ENCODE measurements around the gene PRSS27.
"Not testable (repeated sequence)": the region's sequence is repeated elsewhere in the genome, so short reads cannot be mapped to it uniquely, and the experiment has no call there.

Gene PRSS27

GRCh38 chr16:2686075-2686474 lies 33.9 kb downstream of the PRSS27 start:
- DNase-seq; in situ Hi-C loops (cut with MboI; ENCODE audit: low pct_unique_long_range_greater_than_20kb, low sequenced_read_pairs): not testable (repeated sequence)

DNA sequence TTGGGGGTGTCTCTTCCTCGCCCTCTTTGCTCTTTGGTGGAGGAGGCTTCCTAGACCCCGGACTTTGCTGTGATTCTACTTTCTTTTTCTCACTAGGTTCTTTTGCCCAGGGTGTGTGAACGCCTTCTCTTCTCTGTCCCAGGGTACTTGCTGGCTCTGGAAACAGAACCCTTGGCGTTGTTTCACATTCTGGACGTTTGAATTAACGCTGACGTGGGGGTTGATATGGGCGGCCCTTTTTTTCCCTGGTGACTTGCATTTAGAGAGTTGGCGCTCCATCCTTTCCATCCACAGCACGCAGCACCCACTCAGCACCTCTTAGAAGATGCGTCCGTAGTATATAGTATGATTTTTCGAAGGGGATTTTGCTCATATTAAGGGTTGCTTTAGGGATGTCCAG lies 37.0 kb downstream of the PRSS27 start:
- DNase-seq; in situ Hi-C loops (cut with MboI; ENCODE audit: low pct_unique_long_range_greater_than_20kb, low sequenced_read_pairs): not testable (repeated sequence)

DNA sequence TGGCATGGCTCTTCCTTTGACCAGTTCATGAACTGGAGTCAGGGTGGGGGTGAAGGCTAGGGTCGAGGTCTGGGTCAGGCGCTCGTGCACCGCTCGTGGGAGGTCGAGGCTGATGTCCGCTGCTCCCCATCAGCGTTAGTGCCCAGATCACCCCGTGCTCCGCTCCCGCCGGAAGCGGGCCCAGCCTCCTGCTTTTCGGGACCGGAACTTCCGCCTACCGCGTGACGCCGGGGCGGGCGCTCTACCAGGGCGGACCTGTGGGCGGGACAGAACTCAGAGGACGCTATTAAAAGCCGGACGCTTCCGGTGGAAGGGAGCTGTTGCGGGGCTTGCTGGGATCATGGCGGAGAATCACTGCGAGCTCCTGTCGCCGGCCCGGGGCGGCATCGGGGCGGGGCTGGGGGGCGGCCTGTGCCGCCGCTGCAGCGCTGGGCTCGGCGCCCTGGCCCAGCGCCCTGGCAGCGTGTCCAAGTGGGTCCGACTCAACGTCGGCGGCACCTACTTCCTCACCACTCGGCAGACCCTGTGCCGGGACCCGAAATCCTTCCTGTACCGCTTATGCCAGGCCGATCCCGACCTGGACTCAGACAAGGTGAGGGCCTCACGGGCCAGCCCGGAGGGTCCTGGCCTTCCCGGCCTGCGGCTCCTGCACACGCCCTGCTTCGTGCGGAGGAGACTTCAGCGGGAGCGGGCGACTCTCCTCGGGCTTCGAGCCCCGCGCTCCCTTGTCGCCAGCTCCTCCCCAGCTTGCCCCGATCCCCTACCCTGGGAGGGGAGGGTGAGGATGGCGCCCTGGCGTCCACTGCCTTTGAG lies 37.6 kb downstream of the PRSS27 start, which contains the start of gene KCTD5:
KCTD5 (plus strand) TSS at position 315 of the 813 bp plus-strand sequence; CDS start at position 341, 26 bp downstream.
- peak; percentile 95 for DNase-seq
- in situ Hi-C loops (cut with MboI; ENCODE audit: low pct_unique_long_range_greater_than_20kb, low sequenced_read_pairs): no loop called here

DNA sequence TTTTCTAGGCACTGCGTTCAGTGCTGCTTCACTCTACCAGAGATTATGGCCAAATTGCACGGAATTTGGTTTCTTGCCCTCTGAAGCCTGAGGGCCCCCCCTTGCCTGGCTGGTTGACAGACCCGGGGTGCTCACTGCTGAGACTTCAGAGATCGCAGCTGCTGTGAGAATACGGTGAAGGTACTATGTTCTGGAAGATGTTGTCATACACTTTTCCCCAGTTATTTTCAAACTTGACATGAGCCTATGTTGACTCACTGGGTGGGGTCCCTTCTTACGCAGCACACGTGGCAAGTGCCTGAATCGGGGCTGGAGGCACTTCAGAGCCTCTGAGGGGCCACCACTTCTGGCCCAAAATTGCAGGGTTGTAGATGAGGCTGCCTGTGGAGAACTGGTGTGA lies 39.7 kb downstream of the PRSS27 start:
- in situ Hi-C loops (cut with MboI; ENCODE audit: low pct_unique_long_range_greater_than_20kb, low sequenced_read_pairs): not testable (repeated sequence)

DNA sequence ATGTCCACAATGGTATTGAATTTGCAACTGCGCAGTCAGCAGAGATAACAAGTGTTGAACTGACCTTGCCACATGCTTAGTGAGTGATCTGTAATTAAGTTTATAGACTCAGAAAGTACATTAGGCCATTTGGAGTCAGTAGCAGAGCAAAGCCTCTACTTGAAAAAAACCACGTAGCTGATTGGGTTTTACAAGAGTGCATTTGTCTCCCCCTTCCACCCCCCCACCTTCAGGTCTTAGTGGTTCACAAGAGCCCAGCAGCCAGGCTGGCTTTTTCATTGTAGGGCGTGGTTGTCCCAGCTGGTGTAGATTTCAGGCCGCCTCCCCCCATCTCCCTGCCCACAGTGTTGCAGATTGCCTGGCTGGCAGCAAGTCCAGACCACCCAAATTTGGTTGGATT lies 40.1 kb downstream of the PRSS27 start:
- DNase-seq; in situ Hi-C loops (cut with MboI; ENCODE audit: low pct_unique_long_range_greater_than_20kb, low sequenced_read_pairs): not testable (repeated sequence)

More for the DNA sequence above, 39.7 kb downstream of the PRSS27 start:
- not testable (repeated sequence) for DNase-seq

DNA sequence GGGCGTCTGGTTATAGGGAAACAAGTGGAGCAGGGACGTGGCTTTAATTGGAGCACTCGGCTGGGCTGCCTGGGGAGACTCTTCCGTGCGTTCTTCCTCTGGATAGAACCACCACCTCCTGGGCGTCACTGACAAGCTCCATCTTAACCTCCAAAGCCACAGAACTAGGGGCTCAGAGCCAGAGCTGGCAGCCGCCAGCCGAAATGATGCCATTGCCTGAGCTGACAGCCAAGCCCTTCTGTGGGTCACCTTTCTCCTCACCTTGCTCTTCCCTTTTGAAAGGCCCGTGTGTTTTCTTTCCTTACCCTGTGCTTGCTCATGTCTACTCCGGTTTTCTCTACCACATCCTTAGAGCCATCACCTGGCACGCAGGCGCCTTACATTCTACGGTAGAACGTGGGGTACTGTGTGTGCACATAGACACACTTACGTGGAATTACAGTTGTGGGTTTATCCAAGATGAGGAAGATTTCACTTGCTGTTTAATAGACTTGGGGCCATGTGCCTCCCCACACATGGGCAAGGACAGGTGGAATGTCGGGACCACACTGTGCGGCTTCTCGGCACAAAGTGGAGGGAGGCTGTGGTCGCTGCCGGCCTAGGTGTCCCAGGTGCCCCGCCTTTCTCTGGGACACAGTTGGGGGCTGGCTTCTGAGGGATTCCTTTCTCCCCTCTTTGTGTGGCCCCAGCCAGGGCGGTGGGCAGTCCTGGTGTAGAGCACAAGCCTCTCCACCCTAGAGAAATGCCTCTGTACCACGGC lies 41.6 kb downstream of the PRSS27 start:
- DNase-seq; in situ Hi-C loops (cut with MboI; ENCODE audit: low pct_unique_long_range_greater_than_20kb, low sequenced_read_pairs): not testable (repeated sequence)

GRCh38 chr16:2676937-2677336 lies 43.1 kb downstream of the PRSS27 start:
- in situ Hi-C loops (cut with MboI; ENCODE audit: low pct_unique_long_range_greater_than_20kb, low sequenced_read_pairs); DNase-seq: not testable (repeated sequence)

DNA sequence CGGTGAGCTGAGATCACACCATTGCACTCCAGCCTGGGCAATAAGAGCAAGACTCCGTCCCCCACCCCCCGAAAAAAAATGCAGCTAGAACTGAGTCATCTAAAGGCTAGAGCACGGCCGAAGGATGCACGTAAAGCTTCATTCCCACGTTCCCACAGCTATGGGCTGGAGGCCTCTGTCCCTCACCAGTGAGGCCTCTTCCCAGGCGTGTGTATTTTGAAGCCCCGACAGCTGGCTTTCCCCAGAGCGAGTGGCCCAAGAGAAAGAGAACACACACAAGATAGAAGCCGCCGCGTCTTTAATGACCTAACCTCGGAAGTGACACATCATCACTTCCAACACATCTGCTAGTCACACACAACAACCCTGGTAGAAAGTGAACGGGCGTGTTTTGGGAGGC lies 44.3 kb downstream of the PRSS27 start:
- no peak for DNase-seq
- in situ Hi-C loops (cut with MboI; ENCODE audit: low pct_unique_long_range_greater_than_20kb, low sequenced_read_pairs): no loop called here

DNA sequence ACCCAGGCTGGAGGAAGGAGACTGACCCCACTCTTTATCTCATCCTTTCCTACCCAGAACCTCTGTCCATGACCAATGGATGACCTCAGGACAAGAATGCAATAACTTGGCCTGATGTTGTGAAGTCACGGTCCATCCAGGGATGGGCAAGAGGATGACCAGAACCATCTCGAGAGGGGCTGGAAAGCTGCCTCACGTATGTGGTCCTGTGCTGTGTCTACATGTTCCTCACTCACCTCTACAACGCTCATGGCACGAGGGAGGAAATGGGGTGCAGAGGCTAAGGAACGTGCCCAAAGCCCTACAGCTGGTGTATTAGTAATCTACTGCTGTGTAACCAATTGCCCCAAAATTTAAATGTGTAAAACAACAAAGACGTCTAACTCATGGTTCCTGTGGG lies 45.0 kb downstream of the PRSS27 start:
- in situ Hi-C loops (cut with MboI; ENCODE audit: low pct_unique_long_range_greater_than_20kb, low sequenced_read_pairs): no loop called here
- DNase-seq: no peak

DNA sequence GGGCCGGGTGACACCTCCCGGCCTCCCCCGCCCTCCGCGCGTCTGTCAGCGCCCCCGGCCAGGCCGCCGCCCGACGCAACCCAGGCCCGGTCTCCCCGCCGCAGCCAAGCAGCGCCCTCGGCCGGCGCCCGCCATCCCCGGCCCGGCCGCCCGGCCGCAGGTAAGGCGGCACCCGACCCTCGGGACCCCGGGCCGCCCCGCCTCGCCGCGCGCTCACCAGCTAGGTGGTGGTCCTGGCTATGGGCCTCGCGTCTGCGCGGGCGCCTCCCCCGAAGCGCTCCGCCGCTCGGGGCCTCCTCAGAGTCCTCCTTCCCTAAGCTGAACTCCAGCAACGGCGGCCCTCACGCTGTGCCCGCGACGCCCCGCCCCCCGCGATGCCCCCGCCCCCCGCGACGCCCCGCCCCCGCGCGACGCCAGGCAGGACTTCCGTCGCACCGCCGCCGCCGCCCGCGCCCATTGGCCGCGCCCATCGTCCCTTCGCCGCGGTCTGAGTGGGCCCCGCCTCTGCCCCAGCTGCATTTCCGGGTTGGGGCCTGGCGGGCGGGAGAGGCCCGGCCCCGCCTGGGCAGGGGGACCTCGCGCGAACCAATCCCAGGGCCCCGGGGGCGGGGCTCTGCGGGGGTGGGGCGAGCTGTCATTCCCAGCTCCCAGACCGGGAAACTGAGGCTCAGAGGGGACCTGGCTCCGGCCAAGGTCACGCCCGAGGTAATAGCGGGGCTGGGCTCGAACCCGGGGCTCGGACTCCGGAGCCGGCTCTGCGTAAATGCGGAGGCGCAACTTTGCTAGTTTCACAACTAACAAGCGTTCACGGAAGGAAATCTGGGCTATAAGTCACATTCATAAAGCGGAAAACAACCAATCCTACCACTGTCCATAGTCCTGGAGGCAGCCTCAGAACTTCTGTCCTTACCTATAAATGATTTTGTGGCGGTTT lies 46.7 kb downstream of the PRSS27 start:
- in situ Hi-C loops (cut with MboI; ENCODE audit: low pct_unique_long_range_greater_than_20kb, low sequenced_read_pairs): loop anchor here (25.0 kb wide), 1 partner anchor 386 kb away; no protein-coding TSS in a partner anchor

DNA sequence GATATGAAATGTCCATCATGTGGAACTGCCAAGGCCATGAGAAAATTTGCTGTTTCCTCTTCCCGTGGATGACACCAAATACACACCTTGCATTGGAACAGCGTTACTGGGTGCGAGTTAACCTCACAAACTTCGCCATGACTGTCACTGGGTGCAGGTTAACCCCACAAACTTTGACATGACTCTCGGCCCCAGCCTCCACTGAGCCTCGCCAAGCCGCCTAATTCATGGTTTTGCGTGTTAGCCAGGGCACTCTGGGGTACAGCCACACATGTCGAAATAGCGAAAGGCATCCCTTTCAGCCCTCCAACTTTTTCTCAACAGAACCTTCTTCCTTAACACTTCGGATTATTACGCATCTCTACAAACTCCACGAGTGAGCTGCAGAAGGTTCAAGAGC lies 48.3 kb downstream of the PRSS27 start:
- in situ Hi-C loops (cut with MboI; ENCODE audit: low pct_unique_long_range_greater_than_20kb, low sequenced_read_pairs): loop anchor here (25.0 kb wide), 1 partner anchor 384 kb away; no protein-coding TSS in a partner anchor
- no peak for DNase-seq

More for the DNA sequence above, 46.7 kb downstream of the PRSS27 start:
- DNase-seq: peak; percentile 94

DNA sequence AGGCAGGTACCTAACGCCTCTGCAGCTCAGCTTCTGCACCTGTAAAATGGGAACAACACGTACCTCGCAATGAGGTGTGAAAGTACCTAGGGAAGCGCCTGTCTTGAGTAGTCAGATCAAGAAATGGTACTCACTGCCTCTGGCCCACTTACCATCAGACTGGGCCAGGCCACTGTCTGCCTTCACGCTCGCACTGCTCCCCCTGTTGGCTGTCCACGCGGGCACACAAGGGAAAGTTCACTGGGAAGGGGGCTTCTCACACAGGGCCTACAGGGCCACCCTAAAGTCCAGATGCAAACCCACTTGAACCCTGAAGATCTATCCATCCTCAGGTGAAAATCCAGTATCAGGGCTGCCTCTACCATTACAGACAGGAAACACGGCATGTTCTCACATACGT lies 48.8 kb downstream of the PRSS27 start:
- in situ Hi-C loops (cut with MboI; ENCODE audit: low pct_unique_long_range_greater_than_20kb, low sequenced_read_pairs): loop anchor here (25.0 kb wide), 1 partner anchor 384 kb away; no protein-coding TSS in a partner anchor
- not testable (repeated sequence) for DNase-seq

DNA sequence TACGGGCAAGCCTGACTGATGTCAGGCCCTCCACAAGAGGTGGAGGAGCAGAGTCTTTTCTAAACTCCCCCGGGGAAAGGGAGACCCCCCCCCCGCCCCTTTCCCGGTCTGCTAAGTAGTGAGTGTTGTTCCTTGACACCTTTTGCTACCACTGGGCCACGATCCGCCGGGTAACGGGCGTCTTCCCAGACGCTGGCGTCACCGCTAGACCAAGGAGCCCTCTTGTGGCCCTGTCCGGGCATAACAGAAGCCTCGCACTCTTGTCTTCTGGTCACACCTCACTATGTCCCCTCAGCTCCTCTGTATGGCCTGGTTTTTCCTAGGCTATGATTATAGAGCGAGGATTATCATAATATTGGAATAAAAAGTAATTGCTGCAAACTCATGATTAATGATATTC lies 50.0 kb downstream of the PRSS27 start:
- peak; percentile 55 for DNase-seq
- in situ Hi-C loops (cut with MboI; ENCODE audit: low pct_unique_long_range_greater_than_20kb, low sequenced_read_pairs): loop anchor here (25.0 kb wide), 1 partner anchor 383 kb away; no protein-coding TSS in a partner anchor

DNA sequence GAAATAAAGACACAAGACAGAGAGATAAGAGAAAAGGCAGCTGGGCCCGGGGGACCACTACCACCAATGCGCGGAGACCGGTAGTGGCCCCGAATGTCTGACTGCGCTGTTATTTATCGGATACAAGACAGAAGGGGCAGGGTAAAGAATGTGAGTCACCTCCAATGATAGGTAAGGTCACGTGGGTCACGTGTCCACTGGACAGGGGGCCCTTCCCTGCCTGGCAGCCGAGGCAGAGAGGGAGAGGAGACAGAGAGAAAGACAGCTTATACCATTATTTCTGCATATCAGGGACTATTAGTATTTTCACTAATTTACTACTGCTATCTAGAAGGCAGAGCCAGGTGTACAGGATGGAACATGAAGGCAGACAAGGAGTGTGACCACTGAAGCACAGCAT lies 50.4 kb downstream of the PRSS27 start:
- in situ Hi-C loops (cut with MboI; ENCODE audit: low pct_unique_long_range_greater_than_20kb, low sequenced_read_pairs): loop anchor here (25.0 kb wide), 1 partner anchor 382 kb away; no protein-coding TSS in a partner anchor
- not testable (repeated sequence) for DNase-seq

DNA sequence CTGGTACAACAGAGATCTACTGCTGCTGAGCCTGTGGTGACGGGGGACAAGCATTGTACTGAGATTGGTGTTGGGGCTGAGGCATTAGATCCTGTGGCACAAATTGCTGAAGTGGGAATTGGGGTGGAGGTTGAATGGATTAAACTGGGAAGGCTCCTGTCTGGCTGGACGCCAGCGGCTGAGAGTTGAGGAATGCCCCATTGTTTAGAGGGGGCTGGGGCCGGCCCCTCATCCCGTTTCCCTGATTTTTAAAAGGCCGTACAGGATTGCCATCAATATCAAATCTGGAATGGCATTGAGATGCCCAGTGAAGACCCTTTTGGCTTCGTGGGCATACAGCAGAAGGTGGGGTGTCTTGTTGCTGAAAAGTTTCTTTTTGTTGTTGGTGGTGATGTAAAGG lies 53.4 kb downstream of the PRSS27 start:
- in situ Hi-C loops (cut with MboI; ENCODE audit: low pct_unique_long_range_greater_than_20kb, low sequenced_read_pairs): loop anchor here (25.0 kb wide), 1 partner anchor 379 kb away; no protein-coding TSS in a partner anchor
- DNase-seq: not testable (repeated sequence)

- DNase-seq: no peak
- in situ Hi-C loops (cut with MboI; ENCODE audit: low pct_unique_long_range_greater_than_20kb, low sequenced_read_pairs): loop anchor here (25.0 kb wide), 1 partner anchor 377 kb away; no protein-coding TSS in a partner anchor
Measured at GRCh38 chr16:2664574-2664982, 55.4 kb downstream of the PRSS27 start.

GRCh38 chr16:2663553-2664546 lies 56.2 kb downstream of the PRSS27 start:
- in situ Hi-C loops (cut with MboI; ENCODE audit: low pct_unique_long_range_greater_than_20kb, low sequenced_read_pairs): loop anchor here (25.0 kb wide), 1 partner anchor 377 kb away; no protein-coding TSS in a partner anchor
- no peak for DNase-seq
